K562 (cell line): ENCODE measurements around the gene CHMP3. TPM values are rescaled to one million over a fixed set of nuclear protein-coding genes. Genes with fewer than 3 reads are reported as not detected.
"Not testable (repeated sequence)": the region's sequence is repeated elsewhere in the genome, so short reads cannot be mapped to it uniquely, and the experiment has no call there.

Experiments
- ATAC-seq: fragments of 200-7000 bp; cut with Tn5 transposase; 3 replicates; pipeline ENCODE4 v1.9.1; 2020; ENCODE audit warnings: moderate library complexity
- BruUV-seq: library from RNA; stranded (reverse); fragments of 400-500 nt; replicated peaks from 2 replicates; lab custom pipeline; 2021; lab: Mats Ljungman, UMichigan
- CTCF ChIA-PET: fragments of 300-600 bp; formaldehyde crosslinking; extraction: SDS; loops from one replicate; lab custom pipeline; 2021; ENCODE audit warnings: low intra/inter-chr PET ratio; lab: Yijun Ruan, JAX
- POLR2A ChIA-PET: fragments of 300-600, 350-650 bp; sonication (Branson Sonifier 250); formaldehyde crosslinking; extraction: SDS; loops from one replicate; lab custom pipeline; 2021; ENCODE audit warnings: antibody characterized with exemption, inconsistent platforms; lab: Yijun Ruan, JAX
- DNase-seq, 4 experiments: peaks; one replicate each; pipeline versions ENCODE4 v3.0.0 to v3.0.0-alpha.2; 2011 to 2018; ENCODE audit warnings: low spot score in 3 of 4, mixed read lengths in 3 of 4; ENCODE audit errors: extremely low read depth in 1 of 4
- FAIRE-seq: peaks from 2 replicates; lab custom pipeline; 2011; peaks lifted over from hg19 to GRCh38; lab: Jason Lieb, UNC
- H2AFZ ChIP-seq: 2 replicates; pipeline ENCODE4 v1.6.0; 2011; ENCODE audit warnings: low read depth, low read length, control low read depth, inconsistent platforms
- H3K27ac ChIP-seq: fragments of 200-600 bp; 3 replicates; pipeline ENCODE4 v1.8.0; 2011; ENCODE audit warnings: low read depth, mild to moderate bottlenecking, control low read depth, inconsistent platforms, low read length, moderate library complexity, mixed read lengths; ENCODE audit errors: extremely low read depth
- H3K27me3 ChIP-seq, 2 experiments: fragments of 300-600 bp in 1 of 2; 2 replicates in 1 of 2; 3 replicates in 1 of 2; pipeline versions ENCODE4 v1.6.0 to v1.8.0; 2011; ENCODE audit warnings: inconsistent platforms in 2 of 2, low read length in 2 of 2, mild to moderate bottlenecking in 1 of 2, mixed read lengths in 1 of 2, moderate library complexity in 1 of 2; ENCODE audit not compliant: control insufficient read depth in 2 of 2, insufficient read depth in 2 of 2
- H3K36me3 ChIP-seq: fragments of 300-600 bp; 3 replicates; pipeline ENCODE4 v1.8.0; 2011; ENCODE audit warnings: mild to moderate bottlenecking, low read length, inconsistent platforms; ENCODE audit not compliant: control insufficient read depth, insufficient read depth
- H3K4me1 ChIP-seq, 2 experiments: fragments of 200-600 bp in 1 of 2; replicated peaks in 1 of 2; 2 replicates in 1 of 2; 3 replicates in 1 of 2; pipeline versions ENCODE4 v1.5.1 to v1.8.0; 2011; ENCODE audit warnings: inconsistent platforms in 2 of 2, low read length in 2 of 2, mild to moderate bottlenecking in 1 of 2, mixed read lengths in 1 of 2, moderate library complexity in 1 of 2; ENCODE audit not compliant: control insufficient read depth in 2 of 2, insufficient read depth in 2 of 2
- H3K4me2 ChIP-seq: 2 replicates; pipeline ENCODE4 v1.6.1; 2011; ENCODE audit warnings: low read length, control low read depth, inconsistent platforms, mixed read lengths; ENCODE audit not compliant: insufficient read depth
- H3K4me3 ChIP-seq: fragments of 200-600 bp; sonication (generic), shearing (Covaris generic); 2 replicates; pipeline ENCODE4 v1.5.1; 2016; ENCODE audit warnings: control low read depth, inconsistent platforms
- H3K79me2 ChIP-seq: fragments of 200-600 bp; 3 replicates; pipeline ENCODE4 v1.8.0; 2011; ENCODE audit warnings: low read length, inconsistent platforms; ENCODE audit not compliant: control insufficient read depth, insufficient read depth
- H3K9ac ChIP-seq, 2 experiments: 2 replicates each; pipeline versions ENCODE4 v1.6.0 to v1.6.1; 2011; ENCODE audit warnings: low read depth in 2 of 2, low read length in 2 of 2, control low read depth in 1 of 2, inconsistent platforms in 1 of 2, mild to moderate bottlenecking in 1 of 2, mixed read lengths in 1 of 2; ENCODE audit not compliant: insufficient read depth in 1 of 2
- H3K9me1 ChIP-seq: one replicate; pipeline ENCODE4 v1.6.0; 2011; ENCODE audit warnings: inconsistent platforms, mild to moderate bottlenecking, low read length, moderate library complexity; ENCODE audit not compliant: control insufficient read depth, insufficient read depth
- H3K9me3 ChIP-seq: replicated peaks from 2 replicates; pipeline ENCODE4 v1.5.1; 2011; ENCODE audit warnings: low read depth, low read length, inconsistent platforms; ENCODE audit not compliant: control insufficient read depth, insufficient read depth
- H4K20me1 ChIP-seq: replicated peaks from 2 replicates; pipeline ENCODE4 v1.6.1; 2011; ENCODE audit warnings: low read length, inconsistent platforms, mixed read lengths; ENCODE audit not compliant: control insufficient read depth, insufficient read depth
- POLR2G ChIP-seq: fragments of 200-400 bp; formaldehyde crosslinking; IDR thresholded peaks from 2 replicates; pipeline ENCODE4 v1.6.1; 2017; ENCODE audit warnings: low read depth, mild to moderate bottlenecking, antibody characterized with exemption, low read length, moderate library complexity
- WGBS: fragments of 100-300 bp; shearing (Covaris generic); methylation state at CpG from one replicate; pipeline ENCODE4 v1.1.6; 2016; ENCODE audit warnings: low coverage, mixed read lengths; ENCODE audit not compliant: insufficient coverage; ENCODE audit errors: missing lambda C conversion rate; 5-methylcytosine and 5-hydroxymethylcytosine counted together
- in situ Hi-C: fragments of 300-500 bp; cut with MboI; formaldehyde crosslinking; loops from 4 replicates; pipeline ENCODE4 v1.15.0; 2018; ENCODE audit warnings: inconsistent platforms, mixed read lengths
- intact Hi-C: fragments of 100-400 bp; cut with micrococcal nuclease; formaldehyde crosslinking; loops from 2 replicates; pipeline ENCODE4 v1.14.2; 2022
- polyA plus RNA-seq, 8 experiments: library from polyadenylated mRNA; depleted of rRNA in 4 of 8; stranded (reverse) in 5 of 8; unstranded in 3 of 8; fragments of >200 nt; fragmentation: Nextera tagmentation in 2 of 8; fragmentation: Illumina TruSeq in 1 of 8; extraction: Ambion mirVana in 2 of 8; extraction: Trizol in 1 of 8; gene quantifications; 2 replicates each; pipeline versions ENCODE4 v1.2.1 to v1.2.3, GENCODE V29; 2011 to 2014; ENCODE audit warnings: inconsistent platforms in 1 of 8, missing spikeins in 1 of 8
- total RNA-seq, 7 experiments: library from RNA; depleted of rRNA in 6 of 7; stranded (reverse); fragments of >200 nt in 6 of 7; fragmentation: Illumina TruSeq in 2 of 7; extraction: Trizol in 2 of 7; gene quantifications; 2 replicates each; pipeline versions ENCODE4 v1.2.1 to v1.2.3, GENCODE V29; 2011 to 2021; ENCODE audit warnings: low replicate concordance in 1 of 7

CHMP3 gene
- total and polyA plus RNA-seq, 9 of the 15 experiments (the other 6 are each of a cell fraction or from before 2014, with no cell fraction given), result 20.6 to 52.5 (median 31.7) TPM

DNA sequence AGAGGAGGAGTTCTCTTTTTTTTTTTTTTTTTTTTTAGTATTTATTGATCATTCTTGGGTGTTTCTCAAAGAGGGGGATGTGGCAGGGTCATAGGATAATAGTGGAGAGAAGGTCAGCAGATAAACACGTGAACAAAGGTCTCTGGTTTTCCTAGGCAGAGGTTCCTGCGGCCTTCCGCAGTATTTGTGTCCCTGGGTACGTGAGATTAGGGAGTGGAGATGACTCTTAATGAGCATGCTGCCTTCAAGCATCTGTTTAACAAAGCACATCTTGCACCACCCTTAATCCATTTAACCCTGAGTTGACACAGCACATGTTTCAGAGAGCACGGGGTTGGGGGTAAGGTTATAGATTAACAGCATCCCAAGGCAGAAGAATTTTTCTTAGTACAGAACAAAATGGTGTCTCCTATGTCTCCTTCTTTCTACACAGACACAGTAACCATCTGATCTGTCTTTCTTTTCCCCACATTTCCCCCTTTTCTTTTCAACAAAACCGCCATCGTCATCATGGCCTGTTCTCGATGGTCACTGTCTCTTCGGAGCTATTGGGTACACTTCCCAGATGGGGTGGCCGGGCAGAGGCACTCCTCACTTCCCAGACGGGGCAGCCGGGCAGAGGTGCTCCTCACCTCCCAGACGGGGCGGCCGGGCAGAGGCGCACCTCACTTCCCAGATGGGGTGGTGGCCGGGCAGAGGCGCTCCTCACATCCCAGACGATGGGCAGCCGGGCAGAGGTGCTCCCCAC is 14.9 kb downstream of the CHMP3 start:
- H2AFZ ChIP-seq, BruUV-seq, CTCF ChIA-PET, H3K4me2 ChIP-seq, H3K27me3 ChIP-seq, H3K9ac ChIP-seq, ATAC-seq, FAIRE-seq, H3K4me3 ChIP-seq, intact Hi-C loops, H3K27ac ChIP-seq, H3K9me1 ChIP-seq, H3K9me3 ChIP-seq, H3K79me2 ChIP-seq, H4K20me1 ChIP-seq, H3K4me1 ChIP-seq, DNase-seq, H3K36me3 ChIP-seq, in situ Hi-C loops: not testable (repeated sequence)
- POLR2A ChIA-PET, result interaction anchor here (1.0 kb wide), 1 partner anchor 14 kb away, joined by 3 read pairs; no protein-coding TSS in a partner anchor
- 96% methylated on average over 15 of the region's 20 CpGs for WGBS

DNA sequence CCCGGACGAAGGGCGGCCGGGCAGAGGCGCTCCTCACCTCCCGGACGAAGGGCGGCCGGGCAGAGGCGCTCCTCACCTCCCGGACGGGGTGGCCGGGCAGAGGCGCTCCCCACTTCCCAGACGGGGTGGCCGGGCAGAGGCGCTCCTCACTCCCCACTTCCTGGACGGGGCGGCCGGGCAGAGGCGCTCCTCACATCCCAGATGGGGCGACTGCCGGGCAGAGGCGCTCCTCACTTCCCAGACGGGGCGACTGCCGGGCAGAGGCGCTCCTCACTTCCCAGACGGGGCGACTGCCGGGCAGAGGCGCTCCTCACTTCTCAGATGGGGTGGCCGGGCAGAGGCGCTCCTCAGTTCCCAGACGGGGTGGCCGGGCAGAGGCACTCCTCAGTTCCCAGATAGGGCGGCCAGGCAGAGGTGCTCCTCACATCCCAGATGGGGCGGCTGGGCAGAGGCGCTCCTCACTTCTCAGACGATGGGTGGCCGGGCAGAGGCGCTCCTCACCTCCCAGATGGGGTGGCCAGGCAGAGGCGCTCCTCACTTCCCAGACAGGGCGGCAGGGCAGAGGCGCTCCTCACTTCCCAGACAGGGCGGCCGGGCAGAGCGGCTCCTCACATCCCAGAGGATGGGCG is 17.8 kb downstream of the CHMP3 start:
- BruUV-seq, intact Hi-C loops, DNase-seq, H3K27ac ChIP-seq, H3K9me1 ChIP-seq, H3K27me3 ChIP-seq, H3K4me1 ChIP-seq, ATAC-seq, H3K4me3 ChIP-seq, H3K4me2 ChIP-seq, H4K20me1 ChIP-seq, H2AFZ ChIP-seq, H3K9ac ChIP-seq, FAIRE-seq, in situ Hi-C loops, H3K36me3 ChIP-seq, POLR2A ChIA-PET, H3K9me3 ChIP-seq, CTCF ChIA-PET, H3K79me2 ChIP-seq: not testable (repeated sequence)
- peak; percentile 25; the same call in 1 of the 2 replicates for TF ChIP-seq POLR2G
- WGBS, result 98% methylated on average over 10 of the region's 49 CpGs

DNA sequence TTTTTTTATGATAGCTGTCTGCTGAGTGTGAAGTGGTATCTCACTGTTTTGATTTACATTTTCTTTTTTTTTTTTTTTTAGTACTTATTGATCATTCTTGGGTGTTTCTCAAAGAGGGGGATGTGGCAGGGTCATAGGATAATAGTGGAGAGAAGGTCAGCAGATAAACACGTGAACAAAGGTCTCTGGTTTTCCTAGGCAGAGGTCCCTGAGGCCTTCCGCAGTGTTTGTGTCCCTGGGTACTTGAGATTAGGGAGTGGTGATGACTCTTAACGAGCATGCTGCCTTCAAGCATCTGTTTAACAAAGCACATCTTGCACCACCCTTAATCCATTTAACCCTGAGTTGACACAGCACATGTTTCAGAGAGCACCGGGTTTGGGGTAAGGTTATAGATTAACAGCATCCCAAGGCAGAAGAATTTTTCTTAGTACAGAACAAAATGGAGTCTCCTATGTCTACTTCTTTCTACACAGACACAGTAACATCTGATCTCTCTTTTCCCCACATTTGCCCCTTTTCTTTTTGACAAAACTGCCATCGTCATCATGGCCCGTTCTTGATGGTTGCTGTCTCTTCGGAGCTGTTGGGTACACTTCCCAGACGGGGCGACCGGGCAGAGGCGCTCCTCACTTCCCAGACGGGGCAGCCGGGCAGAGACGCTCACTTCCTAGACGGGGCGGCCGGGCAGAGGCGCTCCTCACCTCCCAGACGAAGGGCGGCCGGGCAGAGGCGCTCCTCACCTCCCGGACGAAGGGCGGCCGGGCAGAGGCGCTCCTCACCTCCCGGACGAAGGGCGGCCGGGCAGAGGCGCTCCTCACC is 18.8 kb downstream of the CHMP3 start:
- WGBS, result 95% methylated on average over 11 of the region's 32 CpGs
- H3K27me3 ChIP-seq, H3K27ac ChIP-seq, POLR2A ChIA-PET, H3K4me1 ChIP-seq, H3K4me3 ChIP-seq, H3K9me3 ChIP-seq, H3K9me1 ChIP-seq, ATAC-seq, in situ Hi-C loops, BruUV-seq, intact Hi-C loops, CTCF ChIA-PET, FAIRE-seq, H3K9ac ChIP-seq, H3K79me2 ChIP-seq, H3K36me3 ChIP-seq, H2AFZ ChIP-seq, H3K4me2 ChIP-seq, H4K20me1 ChIP-seq, DNase-seq: not testable (repeated sequence)
